GM12878 (cell line): ENCODE measurements around the gene KIF6. TPM values are rescaled to one million over a fixed set of nuclear protein-coding genes. Genes with fewer than 3 reads are reported as not detected.

Experiments used
- ATAC-seq: fragments of 200-7000 bp; cut with Tn5 transposase; 3 replicates; pipeline ENCODE4 v1.9.1; 2020; ENCODE audit warnings: mild to moderate bottlenecking, moderate library complexity
- BruUV-seq: library from RNA; stranded (reverse); fragments of 400-500 nt; replicated peaks from 2 replicates; lab custom pipeline; 2021; lab: Mats Ljungman, UMichigan
- CTCF ChIA-PET: fragments of 300-600 bp; sonication (Branson Sonifier 250); formaldehyde crosslinking; extraction: SDS; loops from one replicate; lab custom pipeline; 2021; ENCODE audit warnings: inconsistent platforms; lab: Yijun Ruan, JAX
- POLR2A ChIA-PET: fragments of 350-600 bp; formaldehyde crosslinking; extraction: SDS; loops from one replicate; lab custom pipeline; 2021; ENCODE audit warnings: inconsistent platforms; lab: Charles Lee
- RAD21 ChIA-PET: fragments of 300-600 bp; sonication (Branson Sonifier 250); formaldehyde crosslinking; loops from one replicate; lab custom pipeline; 2023; ENCODE audit warnings: antibody characterized with exemption; ENCODE audit not compliant: unreplicated experiment; lab: Charles Lee
- SMC1A ChIA-PET: fragments of 300-600 bp; sonication (Branson Sonifier 250); formaldehyde crosslinking; loops from one replicate; lab custom pipeline; 2023; ENCODE audit not compliant: unreplicated experiment, uncharacterized antibody; lab: Charles Lee
- DNase-seq: peaks from one replicate; pipeline ENCODE4 v3.0.0-alpha.2; 2011; ENCODE audit warnings: low read depth, low spot score
- FAIRE-seq: peaks from 3 replicates; lab custom pipeline; 2011; peaks lifted over from hg19 to GRCh38; lab: Jason Lieb, UNC
- H2AFZ ChIP-seq: 2 replicates; pipeline ENCODE4 v1.6.0; 2011; ENCODE audit warnings: low read depth, low read length, control low read depth; ENCODE audit not compliant: control insufficient read depth
- H3K27ac ChIP-seq: 2 replicates; pipeline ENCODE4 v1.5.1; 2011; ENCODE audit warnings: control low read depth; ENCODE audit not compliant: control insufficient read depth, insufficient read depth
- H3K27me3 ChIP-seq, 2 experiments: replicated peaks in 1 of 2; 2 replicates each; pipeline versions ENCODE4 v1.6.0 to v1.6.1; 2011; ENCODE audit warnings: low read length in 1 of 2; ENCODE audit not compliant: control insufficient read depth in 2 of 2, insufficient read depth in 2 of 2
- H3K36me3 ChIP-seq, 2 experiments: 2 replicates each; pipeline ENCODE4 v1.5.1; 2011; ENCODE audit warnings: low read length in 1 of 2; ENCODE audit not compliant: control insufficient read depth in 2 of 2, insufficient read depth in 2 of 2
- H3K4me1 ChIP-seq: 2 replicates; pipeline ENCODE4 v1.6.1; 2011; ENCODE audit warnings: mild to moderate bottlenecking, low read length, moderate library complexity, mixed read lengths; ENCODE audit not compliant: control insufficient read depth, insufficient read depth
- H3K4me2 ChIP-seq: 2 replicates; pipeline ENCODE4 v1.6.0; 2011; ENCODE audit warnings: control low read depth; ENCODE audit not compliant: control insufficient read depth, insufficient read depth
- H3K4me3 ChIP-seq: fragments of 200-600 bp; sonication (generic); 2 replicates; pipeline ENCODE4 v1.5.1; 2016
- H3K79me2 ChIP-seq: 2 replicates; pipeline ENCODE4 v1.6.0; 2011; ENCODE audit warnings: low read length; ENCODE audit not compliant: control insufficient read depth, insufficient read depth
- H3K9ac ChIP-seq: 2 replicates; pipeline ENCODE4 v1.8.0; 2011; ENCODE audit warnings: low read length, control low read depth, mixed read lengths; ENCODE audit not compliant: control insufficient read depth, insufficient read depth
- H3K9me3 ChIP-seq: replicated peaks from 3 replicates; pipeline ENCODE4 v1.5.1; 2011; ENCODE audit warnings: mild to moderate bottlenecking, low read length; ENCODE audit not compliant: control insufficient read depth, insufficient read depth
- H4K20me1 ChIP-seq: 2 replicates; pipeline ENCODE4 v1.6.0; 2011; ENCODE audit not compliant: control insufficient read depth, insufficient read depth
- EGR1 ChIP-seq, 2 experiments: IDR thresholded peaks; 1 replicate in 1 of 2; 2 replicates in 1 of 2; pipeline ENCODE4 v1.6.1; 2011 to 2012; ENCODE audit warnings: low read depth in 2 of 2, low read length in 2 of 2, borderline replicate concordance in 1 of 2, mild to moderate bottlenecking in 1 of 2, moderate library complexity in 1 of 2
- POLR2A ChIP-seq: IDR thresholded peaks from 2 replicates; pipeline ENCODE4 v1.6.1; 2011; ENCODE audit warnings: low read depth, mild to moderate bottlenecking, low read length
- RAD21 ChIP-seq: IDR thresholded peaks from 2 replicates; pipeline ENCODE4 v1.6.1; 2011; ENCODE audit warnings: mild to moderate bottlenecking, low read depth, low read length, moderate library complexity; ENCODE audit not compliant: insufficient read depth
- RB1 ChIP-seq: fragments of 450-650 bp; formaldehyde crosslinking; IDR thresholded peaks from 2 replicates; pipeline ENCODE4 v1.6.1; 2017; ENCODE audit warnings: mild to moderate bottlenecking, borderline replicate concordance
- RELA ChIP-seq: fragments of 450-650 bp; IDR thresholded peaks from 2 replicates; pipeline ENCODE4 v1.8.0; 2014; ENCODE audit warnings: borderline replicate concordance; ENCODE audit not compliant: partially characterized antibody
- ZNF207 ChIP-seq: fragments of 450-650 bp; IDR thresholded peaks from 2 replicates; pipeline ENCODE4 v1.6.1; 2014; ENCODE audit warnings: antibody characterized with exemption, mild to moderate bottlenecking, borderline replicate concordance
- ZNF24 ChIP-seq: fragments of 450-650 bp; IDR thresholded peaks from 2 replicates; pipeline ENCODE4 v1.6.1; 2017; ENCODE audit warnings: antibody characterized with exemption, mild to moderate bottlenecking
- ZNF687 ChIP-seq: fragments of 450-650 bp; IDR thresholded peaks from 2 replicates; pipeline ENCODE4 v1.6.1; 2017; ENCODE audit warnings: mild to moderate bottlenecking, moderate library complexity
- WGBS: methylation state at CpG from one replicate; pipeline ENCODE4 v1.1.6; 2016; ENCODE audit warnings: low lambda C conversion rate; ENCODE audit not compliant: insufficient replicate concordance, insufficient coverage; ENCODE audit errors: missing lambda C conversion rate; 5-methylcytosine and 5-hydroxymethylcytosine counted together
- in situ Hi-C: fragments of 300-500 bp; cut with MboI; formaldehyde crosslinking; loops from 9 replicates; pipeline ENCODE4 v1.14.3; 2018; ENCODE audit warnings: mixed read lengths
- intact Hi-C: fragments of 100-400 bp; cut with micrococcal nuclease; formaldehyde crosslinking; loops from one replicate; pipeline ENCODE4 v1.14.2; 2022; ENCODE audit not compliant: unreplicated experiment
- polyA plus RNA-seq, 11 experiments: library from polyadenylated mRNA; depleted of rRNA in 4 of 11; unstranded in 6 of 11; stranded (reverse) in 5 of 11; fragments of >200 nt; fragmentation: Nextera tagmentation in 4 of 11; fragmentation: Illumina TruSeq in 1 of 11; extraction: Ambion mirVana in 4 of 11; extraction: Trizol in 1 of 11; gene quantifications; 1 replicate in 1 of 11; 2 replicates in 10 of 11; pipeline versions ENCODE4 v1.2.1 to v1.2.3, GENCODE V29; 2011 to 2016; ENCODE audit warnings: inconsistent platforms in 2 of 11, missing spikeins in 2 of 11, low read depth in 1 of 11
- total RNA-seq, 4 experiments: library from RNA; depleted of rRNA in 3 of 4; stranded (reverse); fragments of >200 nt in 3 of 4; fragmentation: Illumina TruSeq in 1 of 4; extraction: Trizol in 1 of 4; gene quantifications; 2 replicates each; pipeline versions ENCODE4 v1.2.1 to v1.2.3, GENCODE V29; 2013 to 2021

Gene KIF6
- total and polyA plus RNA-seq, 10 of the 15 experiments (the other 5 are each of a cell fraction or from before 2014, with no cell fraction given) = 0.09 to 1.0 (median 0.28) TPM

GRCh38 chr6:39294899-39295298 is 430.3 kb downstream of the KIF6 start:
- Histone ChIP-seq H3K27ac (no peak overlapping the region), H3K4me3 (no peak overlapping the region), H3K4me2 (no peak overlapping the region), H2AFZ (no peak overlapping the region), H3K9ac (no peak overlapping the region), H3K27me3 (peaks cover 0 to 5% of the 10 kb centered on the region in 2 experiments; a peak in 3 of 4 replicates), H4K20me1 (no peaks in the 10 kb centered on the region), H3K4me1 (no peaks in the 10 kb centered on the region), H3K36me3 (no peaks in the 10 kb centered on the region), H3K79me2 (no peaks in the 10 kb centered on the region), H3K9me3 (no peaks in the 10 kb centered on the region)
- RAD21 ChIA-PET = no interaction called here
- FAIRE-seq = no peak
- no peak for DNase-seq
- POLR2A ChIA-PET = interaction anchor here (0.5 kb wide), 1 partner anchor 94 kb away, joined by 4 read pairs; no protein-coding TSS in a partner anchor
- in situ Hi-C loops (no loop called here), intact Hi-C loops (no loop called here)
- CTCF ChIA-PET = interaction anchor here (1.0 kb wide), 1 partner anchor 128 kb away, joined by 3 read pairs; no protein-coding TSS in a partner anchor
- TF ChIP-seq ZNF24 = no peak
- no peak for TF ChIP-seq ZNF207
- no peak for TF ChIP-seq RELA
- no peak for TF ChIP-seq RAD21
- TF ChIP-seq EGR1 (IDR thresholded peaks at IDR 0.05; ENCODE audit: borderline replicate concordance in 1 of 2, low read depth in 2 of 2, low read length in 2 of 2) = no peak
- TF ChIP-seq RB1 = no peak
- no peak for TF ChIP-seq ZNF687
- TF ChIP-seq POLR2A = no peak
- 0% methylated on average over 1 of the region's 1 CpG for WGBS
- ATAC-seq = no peak
- SMC1A ChIA-PET = no interaction called here
- no TSS peak for BruUV-seq
